Effector CD4-positive, alpha-beta T cell (primary cell): Measurements from ENCODE around the gene BFSP2.
"Not testable (repeated sequence)": the region's sequence is repeated elsewhere in the genome, so short reads cannot be mapped to it uniquely, and the experiment has no call there.

Source experiments
- DNase-seq: peaks from one replicate; pipeline ENCODE4 v3.0.0-alpha.2; 2020

Gene BFSP2

GRCh38 chr3:133487920-133488540, 88.2 kb downstream of the BFSP2 start:
- peak; percentile 49 for DNase-seq

DNA sequence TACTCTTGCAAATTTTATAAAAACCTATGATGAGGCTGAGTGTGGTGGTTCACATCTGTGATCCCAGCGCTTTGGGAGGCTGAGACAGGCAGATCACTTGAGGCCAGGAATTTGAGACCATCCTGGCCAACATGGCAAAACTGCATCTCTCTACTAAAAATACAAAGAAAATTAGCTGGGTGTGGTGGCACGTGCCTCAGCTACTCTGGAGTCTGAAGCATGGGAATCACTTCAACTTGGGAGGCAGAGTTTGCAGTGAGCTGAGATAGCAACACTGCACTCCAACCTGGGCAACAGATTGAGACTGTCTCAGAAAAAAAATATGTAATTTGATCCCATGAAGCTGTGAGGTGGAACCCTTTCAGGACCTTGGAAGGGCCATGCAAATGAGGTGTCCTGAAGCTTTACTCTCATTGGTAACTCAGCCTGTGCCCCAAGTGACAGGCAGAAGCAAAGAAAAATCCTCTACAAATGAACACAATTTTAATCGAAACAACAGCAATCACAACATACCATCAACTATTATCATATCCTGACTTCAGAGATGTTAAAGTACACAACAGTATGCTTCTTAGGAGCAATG, 89.0 kb downstream of the BFSP2 start:
- DNase-seq: no peak

DNA sequence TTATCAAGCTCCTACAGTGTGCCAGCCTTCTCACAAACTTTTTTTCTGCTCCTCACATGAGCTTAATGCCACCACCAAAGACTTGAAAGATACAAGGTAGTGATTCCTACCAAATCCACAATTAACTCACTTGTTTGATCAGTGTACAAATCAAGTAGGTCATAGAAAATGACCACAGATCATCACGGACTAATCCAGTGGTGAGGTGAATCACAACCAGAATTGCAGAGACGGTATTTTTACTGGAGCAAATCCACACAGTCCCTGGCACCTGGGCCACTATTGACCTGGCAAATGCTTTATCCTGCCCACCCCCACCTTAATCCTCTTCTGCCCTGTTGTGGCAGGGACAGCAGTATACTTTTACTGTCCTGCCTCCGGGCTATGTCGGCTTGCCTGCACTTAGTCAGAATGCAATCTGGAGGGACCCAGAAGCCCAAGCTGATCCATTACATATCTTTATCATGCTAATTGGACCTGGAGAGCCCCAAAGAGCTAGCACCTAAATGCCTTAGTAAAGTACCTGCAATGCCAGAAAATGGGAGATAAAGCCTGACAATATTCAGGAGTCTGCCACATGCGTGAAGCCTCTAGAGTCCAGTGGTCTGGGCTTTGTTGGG, 89.7 kb downstream of the BFSP2 start:
- DNase-seq: no peak

- DNase-seq: no peak
Observed at GRCh38 chr3:133490468-133491351, 90.9 kb downstream of the BFSP2 start.

- DNase-seq: no peak
Observed at GRCh38 chr3:133491481-133492059, 91.7 kb downstream of the BFSP2 start.

DNA sequence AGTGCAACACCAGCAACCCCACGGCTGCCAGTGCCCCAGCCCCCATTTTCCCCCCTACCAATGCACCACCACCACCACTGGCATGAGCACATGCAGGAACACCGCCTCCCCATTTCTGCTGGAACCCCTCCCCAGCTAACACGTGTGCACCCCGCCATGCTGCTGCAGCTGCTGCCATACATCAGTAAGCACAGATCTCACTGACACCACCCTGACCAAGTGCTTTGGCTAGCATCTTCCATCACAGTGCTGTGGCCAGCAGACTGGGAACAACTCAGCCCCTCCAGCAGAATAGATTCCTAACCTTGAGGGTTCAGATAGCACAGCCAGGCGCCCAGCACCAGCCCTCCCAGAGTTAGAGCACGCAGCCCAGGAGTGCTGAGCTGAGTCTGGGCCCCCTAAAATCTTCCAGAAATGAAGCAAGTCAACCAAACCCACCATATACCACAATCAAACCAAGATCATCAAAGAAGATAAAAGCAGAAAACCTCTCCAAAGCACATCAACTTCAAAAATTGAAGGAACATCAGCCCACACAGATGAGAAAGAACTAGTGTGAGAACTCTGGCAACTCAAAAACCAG, 92.4 kb downstream of the BFSP2 start:
- DNase-seq: no peak

- DNase-seq: no peak
Observed at GRCh38 chr3:133494469-133494868, 94.6 kb downstream of the BFSP2 start.

- DNase-seq: not testable (repeated sequence)
Observed at GRCh38 chr3:133502542-133502941, 102.7 kb downstream of the BFSP2 start.

DNA sequence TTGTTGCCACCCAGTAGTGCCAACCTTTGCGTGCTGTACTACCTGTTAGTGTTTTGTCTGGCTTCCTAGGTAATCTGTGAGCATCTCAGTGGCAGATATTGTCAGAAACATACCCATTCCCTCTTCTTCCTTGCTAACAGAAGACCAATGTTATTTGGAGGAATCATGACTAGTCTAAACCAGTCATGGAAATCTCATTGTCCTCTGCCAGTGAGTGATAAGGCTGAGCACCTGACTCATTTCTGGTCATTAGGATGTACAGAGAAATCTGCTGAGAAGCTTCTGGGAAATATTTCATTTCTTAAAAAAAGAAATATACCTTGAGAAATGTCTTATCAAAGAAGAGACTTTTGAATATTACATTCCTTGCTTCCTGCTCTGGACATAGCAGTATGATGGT, 103.6 kb downstream of the BFSP2 start:
- DNase-seq: no peak

- DNase-seq: no peak
Observed at GRCh38 chr3:133504736-133505135, 104.9 kb downstream of the BFSP2 start.

DNA sequence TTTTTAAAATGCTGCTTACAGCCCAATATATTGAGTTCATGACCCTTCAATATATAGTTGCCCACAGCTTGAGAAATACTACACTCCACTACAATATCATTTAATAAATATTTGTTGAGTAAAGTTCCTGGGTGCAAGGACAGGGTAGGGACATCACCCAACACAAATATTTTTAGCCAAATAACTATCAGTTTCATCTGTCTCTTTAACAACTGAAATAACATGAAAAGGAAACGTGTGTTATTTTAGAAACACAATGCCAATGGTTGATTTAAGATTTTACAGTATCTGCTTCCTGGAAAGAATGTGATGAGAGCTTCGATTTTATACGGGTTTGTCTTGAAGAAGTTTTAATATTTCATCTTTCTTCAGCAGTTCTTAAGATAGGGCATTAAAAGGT, 106.0 kb downstream of the BFSP2 start:
- DNase-seq: no peak

- no peak for DNase-seq
Observed at GRCh38 chr3:133506215-133506901, 106.5 kb downstream of the BFSP2 start.

DNA sequence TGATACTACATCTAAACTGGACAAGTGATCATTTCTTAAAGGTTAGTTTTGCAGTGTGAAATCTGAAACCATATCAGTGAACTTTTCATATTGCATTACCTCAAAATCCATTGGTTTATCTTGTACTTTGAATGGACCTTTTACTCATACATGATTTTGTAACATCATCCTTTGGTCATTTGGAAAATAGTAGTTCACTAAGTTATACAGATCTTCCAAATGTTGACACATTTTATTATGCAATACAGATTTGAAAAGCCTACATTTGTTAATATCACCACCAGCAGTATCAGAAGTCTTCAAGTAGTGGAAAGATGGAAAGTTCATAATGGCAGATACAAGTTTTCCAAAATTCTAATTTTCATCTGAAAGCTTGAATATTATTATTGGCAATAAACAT, 109.6 kb downstream of the BFSP2 start:
- DNase-seq: no peak

GRCh38 chr3:133512416-133513089, 112.7 kb downstream of the BFSP2 start:
- DNase-seq: no peak

- DNase-seq: no peak
Observed at GRCh38 chr3:133514418-133514817, 114.6 kb downstream of the BFSP2 start.

DNA sequence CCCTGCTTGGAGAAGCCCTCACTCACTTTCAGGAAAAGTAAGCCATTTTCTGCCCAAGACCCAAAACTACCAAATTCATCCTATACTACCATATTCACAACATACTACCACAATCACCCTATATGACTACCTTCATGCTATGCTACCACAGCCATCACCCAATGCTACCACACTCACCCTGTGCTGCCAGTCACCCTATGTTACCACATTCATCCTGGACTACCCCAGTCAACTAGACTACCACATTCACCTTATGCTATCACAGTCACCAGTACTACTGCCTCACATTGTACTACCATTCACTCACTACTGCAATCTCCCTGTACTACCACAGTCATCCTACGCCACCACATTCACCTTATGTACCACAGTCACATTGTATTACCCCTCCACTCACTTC, 115.3 kb downstream of the BFSP2 start:
- DNase-seq: no peak

DNA sequence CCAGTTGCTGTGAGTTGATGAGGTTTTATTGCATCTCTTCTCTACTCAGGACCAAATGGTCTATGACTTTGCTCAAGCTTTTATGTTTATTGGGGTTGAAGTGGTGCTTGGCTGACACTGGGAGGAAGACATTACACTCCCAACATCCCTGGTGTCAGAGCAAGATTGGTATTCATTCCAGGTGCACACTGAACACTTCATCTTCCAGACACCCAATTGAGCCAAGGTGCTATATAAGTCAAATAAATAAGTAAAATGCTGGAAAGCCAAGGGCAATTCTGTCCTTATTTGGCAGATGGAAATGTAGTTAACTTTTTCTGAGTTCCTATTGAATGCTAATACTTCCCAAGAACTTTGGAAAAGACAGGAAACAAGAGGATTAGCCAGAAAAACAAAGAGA, 120.4 kb downstream of the BFSP2 start:
- no peak for DNase-seq

- DNase-seq: not testable (repeated sequence)
Observed at GRCh38 chr3:133520938-133521337, 121.1 kb downstream of the BFSP2 start.

DNA sequence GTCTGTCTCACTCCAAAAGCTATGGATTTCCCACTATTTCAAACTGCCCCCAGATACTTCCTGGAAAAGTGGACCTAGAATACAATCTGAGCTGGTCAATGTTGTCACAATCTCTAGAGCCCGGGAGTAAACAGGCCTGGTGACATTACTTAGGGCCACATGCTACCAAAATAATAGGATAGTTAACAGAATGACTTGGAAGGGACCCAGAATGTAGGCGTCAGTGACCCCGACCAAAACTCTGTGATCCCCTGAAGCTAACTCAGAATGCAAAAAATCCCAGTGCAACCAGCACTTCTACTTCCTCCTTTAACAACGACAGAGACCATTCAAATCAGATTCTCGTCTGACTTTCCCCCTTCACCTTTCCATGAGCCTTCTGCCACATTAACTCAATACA, 122.1 kb downstream of the BFSP2 start:
- no peak for DNase-seq

DNA sequence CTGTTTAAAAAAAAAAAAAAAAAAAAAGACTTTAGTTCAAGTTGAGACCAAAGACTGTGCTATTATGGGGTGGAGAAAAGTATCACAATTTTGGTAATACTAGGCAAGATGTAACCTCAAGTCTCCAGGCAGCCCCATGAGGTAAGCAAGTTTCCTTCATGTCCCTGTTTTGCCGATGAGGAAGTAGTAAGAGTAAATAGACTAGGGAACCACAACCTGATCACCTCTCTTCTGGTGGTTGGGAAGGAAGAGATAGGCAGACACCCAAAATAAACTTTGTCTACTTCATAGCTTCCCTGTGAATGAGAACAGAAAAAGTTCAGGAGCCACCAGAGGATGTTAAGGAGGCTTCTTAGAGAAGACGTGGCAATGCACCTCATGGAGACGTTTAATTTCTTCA, 123.9 kb downstream of the BFSP2 start:
- not testable (repeated sequence) for DNase-seq
